HG03196 (cell line): ENCODE data around the gene MAML1.

ENCODE experiments used
- ATAC-seq: cut with Tn5 transposase; IDR thresholded peaks from one replicate; pipeline ENCODE4 v1.9.1; 2021; ENCODE audit not compliant: unreplicated experiment

The MAML1 gene

GRCh38 chr5:179766021-179766725 lies 33.6 kb downstream of the MAML1 start:
- ATAC-seq: no peak

DNA sequence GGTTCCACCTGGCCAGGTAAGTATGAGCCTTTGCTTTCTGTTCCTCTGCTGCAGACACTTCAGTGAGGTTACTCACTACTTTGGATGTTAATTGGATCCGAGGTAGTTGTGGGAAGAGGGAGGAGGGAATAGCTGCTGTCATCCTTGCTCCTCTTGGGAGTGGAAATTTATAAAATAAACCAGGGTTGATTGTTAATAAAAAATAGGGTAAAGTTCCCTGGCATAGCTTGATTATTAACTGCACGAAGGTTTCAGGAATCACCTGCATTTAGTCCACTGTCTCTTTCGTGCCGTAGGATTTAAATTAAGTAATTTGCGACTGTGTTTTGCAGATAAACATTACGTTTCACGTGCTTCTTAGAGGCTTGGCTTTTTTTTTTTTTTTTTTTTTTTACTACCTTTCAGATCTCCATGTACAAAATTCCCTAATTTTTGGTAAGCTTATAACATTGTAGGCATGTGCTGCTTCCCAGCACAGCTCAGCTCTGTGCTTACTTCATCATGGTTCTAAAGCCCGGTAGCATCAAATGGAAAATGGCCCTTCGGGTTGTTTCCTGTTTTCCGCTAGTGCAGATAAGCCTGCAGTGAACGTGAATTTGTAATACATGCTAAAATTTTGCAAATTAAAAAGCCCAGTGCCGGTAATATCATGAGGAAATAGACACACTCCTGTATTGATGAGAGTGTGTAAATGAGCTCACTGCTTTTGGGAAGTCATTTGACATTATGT lies 34.3 kb downstream of the MAML1 start:
- ATAC-seq: no peak

GRCh38 chr5:179767496-179768100 lies 35.0 kb downstream of the MAML1 start:
- ATAC-seq: no peak

GRCh38 chr5:179768326-179769085 lies 35.9 kb downstream of the MAML1 start:
- no peak for ATAC-seq

- no peak for ATAC-seq
These were observed 36.6 kb downstream of the MAML1 start for GRCh38 chr5:179769271-179769670.

- ATAC-seq: no peak
These were observed 37.2 kb downstream of the MAML1 start for GRCh38 chr5:179769796-179770195.

DNA sequence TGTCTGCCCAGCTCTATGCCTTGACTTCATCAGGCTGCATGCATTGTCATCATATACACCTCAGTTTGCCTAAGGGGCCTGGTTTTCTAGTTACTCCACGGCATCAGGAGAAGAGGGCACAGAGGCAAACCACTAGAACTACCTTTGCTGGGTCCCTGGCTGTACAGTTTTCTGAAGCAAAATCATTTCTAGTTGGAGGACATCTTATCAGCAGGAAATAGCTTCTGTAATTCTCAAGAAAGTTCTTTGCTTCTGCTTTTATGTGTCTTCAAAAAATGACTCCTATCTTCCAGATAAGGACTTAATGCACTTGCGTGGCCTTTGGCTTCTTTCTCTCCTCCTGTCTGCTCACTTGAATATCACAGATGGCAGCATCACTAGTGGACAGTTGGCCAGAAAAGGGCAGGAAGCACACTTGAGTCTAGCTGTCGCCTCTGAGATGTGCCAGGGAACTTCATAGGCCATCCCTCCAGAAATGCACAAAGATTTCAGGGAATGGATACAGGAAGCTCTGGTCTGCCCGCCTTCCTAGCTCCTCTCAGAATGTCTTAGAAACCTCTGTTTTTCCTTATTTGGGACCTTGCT lies 38.8 kb downstream of the MAML1 start:
- no peak for ATAC-seq

- no peak for ATAC-seq
These were observed 39.7 kb downstream of the MAML1 start for GRCh38 chr5:179772351-179772750.

DNA sequence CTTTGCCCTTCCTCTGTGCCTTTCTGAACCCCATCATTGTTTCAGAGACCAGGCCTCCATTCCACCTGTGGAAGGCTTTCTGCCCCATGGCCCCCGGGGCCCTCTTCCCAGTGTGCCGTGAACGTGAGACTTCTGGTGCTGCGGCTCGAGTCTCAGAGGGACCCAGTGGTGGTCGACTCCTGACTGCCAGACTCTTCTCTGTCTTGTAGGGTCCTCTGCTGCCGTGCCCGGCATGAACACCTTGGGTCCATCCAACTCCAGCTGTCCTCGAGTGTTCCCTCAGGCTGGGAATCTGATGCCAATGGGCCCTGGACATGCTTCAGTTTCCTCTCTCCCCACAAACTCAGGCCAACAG lies 41.0 kb downstream of the MAML1 start:
- no peak for ATAC-seq

DNA sequence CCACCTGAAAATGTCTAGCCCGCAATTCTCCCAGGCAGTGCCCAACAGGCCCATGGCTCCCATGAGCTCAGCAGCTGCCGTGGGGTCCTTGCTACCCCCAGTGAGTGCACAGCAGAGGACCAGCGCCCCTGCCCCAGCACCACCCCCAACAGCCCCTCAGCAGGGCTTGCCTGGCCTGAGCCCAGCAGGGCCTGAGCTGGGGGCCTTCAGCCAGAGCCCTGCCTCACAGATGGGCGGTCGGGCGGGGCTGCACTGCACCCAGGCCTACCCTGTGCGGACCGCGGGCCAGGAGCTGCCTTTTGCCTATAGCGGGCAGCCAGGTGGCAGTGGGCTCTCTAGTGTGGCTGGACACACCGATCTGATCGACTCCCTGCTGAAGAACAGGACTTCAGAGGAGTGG lies 41.8 kb downstream of the MAML1 start:
- ATAC-seq: no peak

DNA sequence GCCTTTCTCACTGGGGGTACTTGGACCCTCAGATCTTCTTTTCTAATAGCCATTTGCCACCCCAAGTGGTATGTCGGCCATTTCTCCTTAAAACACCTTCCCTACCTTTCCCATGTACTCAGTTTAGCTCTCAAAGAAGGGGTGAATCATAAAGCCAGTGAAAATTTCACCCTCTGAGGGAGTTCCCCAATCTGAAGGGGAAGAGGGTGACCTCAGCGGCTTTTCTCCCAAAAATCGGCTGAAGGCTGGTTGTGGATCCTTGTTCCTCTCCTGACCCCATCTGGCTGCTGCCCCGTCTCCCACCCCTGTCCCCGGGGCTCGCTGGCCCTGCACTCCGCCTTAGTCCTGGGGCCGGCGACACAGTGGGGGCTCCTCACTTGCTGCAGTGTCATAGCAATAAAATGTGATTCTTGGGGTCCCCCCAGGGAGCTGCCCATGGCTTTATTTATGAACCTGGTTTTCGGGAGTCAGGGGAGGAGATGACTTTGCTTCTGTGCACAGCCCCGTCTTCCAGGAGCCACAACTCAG lies 43.9 kb downstream of the MAML1 start:
- ATAC-seq: no peak

DNA sequence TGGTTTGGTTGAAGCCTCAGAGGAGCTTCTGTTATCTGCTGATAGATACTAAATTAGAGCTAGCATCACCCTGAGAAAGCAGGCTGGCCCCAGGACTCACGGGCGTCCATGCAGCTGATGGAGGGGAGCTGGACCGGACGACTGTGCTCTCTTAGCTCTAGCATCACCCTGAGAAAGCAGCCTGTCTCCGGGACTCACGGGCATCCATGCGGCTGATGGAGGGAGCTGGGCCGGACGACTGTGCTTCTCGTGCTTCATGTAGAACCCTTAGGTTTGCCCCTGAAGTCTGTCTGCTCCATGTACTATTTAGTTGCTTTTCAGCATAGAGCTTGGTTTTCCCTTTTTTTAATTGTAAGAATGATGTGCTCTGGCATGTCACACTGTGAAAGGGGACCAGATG lies 44.8 kb downstream of the MAML1 start:
- ATAC-seq: no peak

- no peak for ATAC-seq
These were observed 45.3 kb downstream of the MAML1 start for GRCh38 chr5:179777909-179778308.

- no peak for ATAC-seq
These were observed 46.0 kb downstream of the MAML1 start for GRCh38 chr5:179778591-179778990.

- no peak for ATAC-seq
These were observed 47.2 kb downstream of the MAML1 start for GRCh38 chr5:179779826-179780225.

DNA sequence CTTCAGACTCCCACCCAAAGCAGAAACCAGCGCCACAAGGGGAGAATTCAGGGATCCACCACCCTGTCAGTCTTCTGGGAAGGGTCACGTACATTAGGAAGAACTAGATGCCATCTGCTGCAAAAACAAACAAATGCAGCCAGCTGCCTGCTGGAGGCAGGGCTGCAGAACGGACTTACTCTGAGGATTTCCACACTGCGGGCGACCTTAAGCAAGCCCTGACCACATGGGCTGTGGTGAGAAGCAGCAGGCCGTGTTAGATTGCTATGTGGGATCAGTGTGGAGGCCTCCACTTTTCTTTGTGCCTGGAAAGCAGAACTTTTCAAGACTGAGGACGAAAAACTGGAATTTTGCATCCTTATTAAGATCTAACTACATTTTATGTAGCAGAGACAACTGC lies 47.7 kb downstream of the MAML1 start:
- no peak for ATAC-seq

DNA sequence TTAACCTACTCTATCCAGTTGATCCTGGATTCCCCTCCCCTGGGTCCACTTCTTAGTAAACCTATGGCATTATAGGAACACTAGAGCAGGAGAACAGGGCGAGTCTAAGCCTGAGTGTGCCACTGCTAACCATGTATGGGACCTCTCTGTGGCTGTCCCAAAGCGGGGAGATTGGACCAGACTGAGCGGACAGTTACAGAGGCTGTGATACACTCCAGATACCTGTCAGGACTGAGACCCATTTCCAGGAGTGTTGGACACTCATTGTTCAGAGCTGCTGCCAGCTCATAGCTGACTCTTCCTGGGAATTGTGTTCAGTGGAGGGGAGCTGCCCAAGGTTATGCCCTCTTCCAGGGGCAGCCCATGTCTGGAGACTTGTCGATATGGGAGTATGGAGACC lies 49.2 kb downstream of the MAML1 start:
- ATAC-seq: no peak

DNA sequence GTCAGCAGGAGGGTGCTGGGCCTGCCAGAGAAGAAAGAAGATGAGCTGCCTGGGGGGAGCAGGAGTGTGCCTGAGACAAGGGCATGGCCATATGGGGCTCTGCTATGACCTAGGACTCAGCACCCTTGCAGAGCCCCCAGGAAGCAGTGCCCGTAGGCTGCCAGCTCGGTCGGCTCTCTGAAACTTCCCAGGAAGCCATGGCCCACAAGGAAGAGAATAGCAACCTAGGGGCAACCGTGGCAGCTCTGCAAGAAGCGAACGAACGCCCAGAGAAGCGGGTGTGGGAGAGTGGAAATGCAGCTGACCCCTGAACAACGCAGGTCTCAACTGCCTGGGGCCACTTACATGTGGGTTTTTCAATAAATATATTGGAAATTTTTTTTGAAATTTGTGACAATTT lies 50.5 kb downstream of the MAML1 start:
- no peak for ATAC-seq

- no peak for ATAC-seq
These were observed 54.2 kb downstream of the MAML1 start for GRCh38 chr5:179786861-179787260.

DNA sequence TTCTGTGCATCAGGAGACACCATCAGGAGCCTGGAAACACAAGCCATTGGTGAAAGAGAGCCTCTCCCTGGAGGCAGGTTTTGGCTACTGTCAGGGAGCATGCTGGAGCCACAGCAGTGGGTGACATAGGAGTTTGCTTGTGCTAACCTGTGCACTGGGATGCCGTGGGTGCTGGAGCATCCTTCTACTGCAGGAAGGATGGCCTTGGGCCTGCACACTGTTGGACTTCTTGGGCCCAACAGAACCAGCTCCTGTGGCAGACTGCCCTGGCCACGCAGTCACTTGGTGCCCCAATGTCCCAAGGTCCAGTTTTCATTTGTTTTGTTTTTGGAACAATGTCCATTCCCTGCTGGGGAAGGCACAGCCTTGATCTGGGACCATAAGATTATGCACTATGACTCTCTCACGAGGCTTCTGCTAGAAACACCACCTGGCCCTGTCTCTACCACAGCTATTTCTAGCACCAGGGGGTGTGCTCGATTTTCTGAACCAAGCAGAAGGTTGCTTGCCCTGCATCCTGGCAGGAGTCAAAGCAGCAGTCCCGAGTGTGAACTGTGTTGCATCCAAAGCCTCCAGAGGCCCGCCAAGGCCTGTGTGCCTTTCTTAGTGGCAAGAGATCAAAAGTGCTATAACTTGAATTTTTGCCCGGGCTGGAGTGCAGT lies 55.7 kb downstream of the MAML1 start:
- no peak for ATAC-seq
